ENCODE results near the gene ARAP3.

Gene ARAP3

DNA sequence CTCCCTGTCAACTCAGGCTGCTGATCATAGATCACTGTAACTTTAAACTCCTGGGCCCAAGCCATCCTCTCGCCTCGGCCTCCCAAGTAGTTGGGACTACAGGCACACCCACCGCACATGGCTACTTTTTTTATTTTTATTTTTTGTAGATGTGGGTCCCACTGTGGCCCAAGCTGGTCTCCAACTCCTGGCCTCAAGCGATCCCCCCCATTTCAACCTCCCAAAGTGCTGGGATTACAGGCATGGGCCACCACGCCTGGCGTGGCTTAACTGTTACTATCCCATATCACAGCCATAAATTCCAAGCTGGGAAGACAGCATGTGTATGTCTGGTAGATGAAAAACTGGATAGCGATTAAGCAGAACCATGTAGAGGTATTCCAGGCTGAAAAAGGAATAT is 46.4 kb downstream of the ARAP3 start:
- Histone ChIP-seq H3K9me3 (ENCODE audit: control extremely low read depth in 1 of 5, control insufficient read depth in 4 of 5, insufficient read depth in 2 of 5, low read depth in 1 of 5, low read length in 4 of 5) (no peaks in the 10 kb centered on the region), H3K27ac (ENCODE audit: insufficient read depth in 1 of 2, low read depth in 1 of 2, low read length in 2 of 2, poor library complexity in 1 of 2, severe bottlenecking in 2 of 2) (peak overlapping the region; percentile 60 to 88), H3K36me3 (ENCODE audit: control insufficient read depth in 4 of 4, insufficient read depth in 4 of 4, low read length in 3 of 4) (peaks cover 5 to 22% (median 9%) of the 10 kb centered on the region in 4 experiments), H3K4me1 (ENCODE audit: control extremely low read depth in 1 of 4, control insufficient read depth in 4 of 4, insufficient read depth in 4 of 4, low read length in 3 of 4) (peaks cover 4 to 40% (median 30%) of the 10 kb centered on the region in 4 experiments), H3K27me3 (replicated peaks in 2 of 5; ENCODE audit: control insufficient read depth in 4 of 5, insufficient read depth in 5 of 5, low read length in 4 of 5) (no peaks in the 10 kb centered on the region), H3K4me3 (ENCODE audit: control insufficient read depth in 1 of 7, extremely low read depth in 1 of 7, insufficient read depth in 4 of 7, low read depth in 2 of 7, low read length in 6 of 7) (peak overlapping the region in 6 of 7 experiments; percentile 79 to 99 (median 92))
- DNase-seq = no peak
- 40% methylated on average over 1 of the region's 7 CpGs for WGBS (ENCODE audit: insufficient coverage)
- ChIA-PET CTCF (interaction anchor here (0.6 to 11.2 kb wide), 13 partner anchors 9 to 102 kb away, joined by 3 to 101 read pairs (median 3); partner anchors contain the start of gene DIAPH1), POLR2A (no interaction called here)

DNA sequence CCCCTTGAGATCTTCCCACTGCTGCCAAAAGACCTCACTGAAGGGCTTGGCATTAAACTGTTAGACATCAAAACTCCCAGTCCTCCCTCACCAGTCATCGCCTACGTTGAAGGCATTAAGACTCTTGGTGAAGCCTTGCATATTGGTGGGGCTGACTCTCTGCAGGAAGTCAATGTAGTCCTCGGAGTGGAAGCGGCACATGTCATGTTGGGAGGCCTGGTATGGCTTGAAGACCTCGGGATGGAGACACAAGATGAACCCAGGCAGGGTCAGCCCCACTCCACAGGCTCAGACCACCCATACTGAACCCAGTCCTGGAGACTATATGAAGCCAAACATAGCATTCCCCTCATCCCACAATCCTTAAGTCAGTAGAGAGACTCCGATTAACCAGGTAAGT is 47.3 kb downstream of the ARAP3 start:
- CTCF ChIA-PET = interaction anchor here (0.9 to 11.2 kb wide), 10 partner anchors 9 to 65 kb away, joined by 3 to 101 read pairs (median 3); partner anchors contain the start of gene DIAPH1
- no peaks in the 10 kb centered on the region for H3K27me3 ChIP-seq (replicated peaks in 2 of 5; ENCODE audit: control insufficient read depth in 4 of 5, insufficient read depth in 5 of 5, low read length in 4 of 5)
- H3K4me1 ChIP-seq (ENCODE audit: control extremely low read depth in 1 of 4, control insufficient read depth in 4 of 4, insufficient read depth in 4 of 4, low read length in 3 of 4) = peaks cover 4 to 40% (median 30%) of the 10 kb centered on the region in 4 experiments
- WGBS (ENCODE audit: insufficient coverage) = 96% methylated on average over 3 of the region's 6 CpGs
- H3K27ac ChIP-seq (ENCODE audit: insufficient read depth in 1 of 2, low read depth in 1 of 2, low read length in 2 of 2, poor library complexity in 1 of 2, severe bottlenecking in 2 of 2) = no peak overlapping the region
- no peak for DNase-seq
- peaks cover 5 to 29% (median 12%) of the 10 kb centered on the region in 4 experiments for H3K36me3 ChIP-seq (ENCODE audit: control insufficient read depth in 4 of 4, insufficient read depth in 4 of 4, low read length in 3 of 4)
- H3K9me3 ChIP-seq (ENCODE audit: control extremely low read depth in 1 of 5, control insufficient read depth in 4 of 5, insufficient read depth in 2 of 5, low read depth in 1 of 5, low read length in 4 of 5) = no peaks in the 10 kb centered on the region
- POLR2A ChIA-PET = no interaction called here
- no peak overlapping the region for H3K4me3 ChIP-seq (ENCODE audit: control insufficient read depth in 1 of 7, extremely low read depth in 1 of 7, insufficient read depth in 4 of 7, low read depth in 2 of 7, low read length in 6 of 7)

DNA sequence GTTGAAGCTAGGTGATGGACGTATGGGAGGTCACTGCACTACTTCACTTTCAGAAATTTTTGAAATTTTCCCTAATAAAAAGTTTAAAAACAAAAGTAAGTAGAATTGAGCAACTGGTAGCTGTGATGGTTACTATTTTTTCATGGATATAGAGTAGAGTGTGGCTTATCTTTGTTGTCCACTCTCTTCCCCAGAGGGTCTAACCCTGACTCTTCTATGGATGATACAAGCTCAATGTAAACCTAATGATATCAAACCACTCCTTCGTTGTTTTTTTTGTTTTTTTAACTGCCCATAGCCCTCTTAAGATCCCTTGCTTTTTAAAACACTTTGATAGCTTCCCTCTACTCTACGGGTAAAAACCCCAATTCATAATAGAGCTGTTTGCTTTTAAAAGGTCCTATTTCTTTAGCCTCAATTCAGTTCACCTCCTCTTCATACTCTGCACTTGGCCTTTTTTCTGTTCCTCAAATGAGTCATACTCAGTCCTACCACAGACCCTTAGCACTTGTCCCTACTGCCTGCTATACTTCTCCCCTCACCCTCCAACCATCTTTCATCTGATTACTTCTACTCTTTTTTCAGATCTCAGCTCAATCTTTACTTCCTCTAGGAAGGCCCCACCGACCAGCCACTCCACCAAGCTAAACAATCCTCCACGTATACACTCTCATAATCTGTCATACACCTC is 48.0 kb downstream of the ARAP3 start:
- Histone ChIP-seq H3K27me3 (replicated peaks in 2 of 5; ENCODE audit: control insufficient read depth in 4 of 5, insufficient read depth in 5 of 5, low read length in 4 of 5) (no peaks in the 10 kb centered on the region), H3K4me1 (ENCODE audit: control extremely low read depth in 1 of 4, control insufficient read depth in 4 of 4, insufficient read depth in 4 of 4, low read length in 3 of 4) (peaks cover 4 to 40% (median 30%) of the 10 kb centered on the region in 4 experiments), H3K4me3 (ENCODE audit: control insufficient read depth in 1 of 7, extremely low read depth in 1 of 7, insufficient read depth in 4 of 7, low read depth in 2 of 7, low read length in 6 of 7) (no peak overlapping the region), H3K9me3 (ENCODE audit: control extremely low read depth in 1 of 5, control insufficient read depth in 4 of 5, insufficient read depth in 2 of 5, low read depth in 1 of 5, low read length in 4 of 5) (no peaks in the 10 kb centered on the region), H3K36me3 (ENCODE audit: control insufficient read depth in 4 of 4, insufficient read depth in 4 of 4, low read length in 3 of 4) (peaks cover 10 to 36% (median 18%) of the 10 kb centered on the region in 4 experiments), H3K27ac (ENCODE audit: insufficient read depth in 1 of 2, low read depth in 1 of 2, low read length in 2 of 2, poor library complexity in 1 of 2, severe bottlenecking in 2 of 2) (no peak overlapping the region)
- POLR2A ChIA-PET = no interaction called here
- DNase-seq = no peak
- WGBS (ENCODE audit: insufficient coverage) = 73% methylated on average over 4 of the region's 5 CpGs
- CTCF ChIA-PET = interaction anchor here (0.7 to 11.2 kb wide), 8 partner anchors 9 to 56 kb away, joined by 3 to 101 read pairs (median 4); partner anchors contain the start of genes DIAPH1 and FCHSD1

DNA sequence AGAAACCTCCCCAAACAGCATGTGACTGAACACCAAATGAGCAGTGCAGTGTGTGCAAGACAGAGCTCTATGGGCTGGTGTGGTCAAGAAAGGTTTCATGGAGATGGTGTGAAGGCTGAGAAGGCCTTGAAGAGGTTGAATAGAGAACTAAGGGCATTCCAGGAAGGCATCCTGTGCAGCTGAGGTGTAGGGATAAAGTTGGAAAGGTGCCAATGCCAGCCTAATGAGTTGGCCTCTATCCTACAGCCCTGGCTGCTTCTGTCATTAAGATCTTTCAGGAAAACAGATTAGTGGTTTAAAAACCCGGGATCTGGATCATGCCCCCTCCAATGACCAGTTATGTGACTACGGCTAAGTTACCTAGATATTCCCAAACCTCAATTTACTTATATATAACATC is 49.4 kb downstream of the ARAP3 start:
- ChIA-PET POLR2A (no interaction called here), CTCF (interaction anchor here (0.8 to 11.2 kb wide), 6 partner anchors 12 to 122 kb away, joined by 3 to 101 read pairs (median 3); partner anchors contain the start of gene DIAPH1)
- DNase-seq = no peak
- WGBS (ENCODE audit: insufficient coverage) = no CpG with 5 or more reads among the region's 2 CpGs
- Histone ChIP-seq H3K27ac (ENCODE audit: insufficient read depth in 1 of 2, low read depth in 1 of 2, low read length in 2 of 2, poor library complexity in 1 of 2, severe bottlenecking in 2 of 2) (no peak overlapping the region), H3K4me1 (ENCODE audit: control extremely low read depth in 1 of 4, control insufficient read depth in 4 of 4, insufficient read depth in 4 of 4, low read length in 3 of 4) (peaks cover 4 to 33% (median 23%) of the 10 kb centered on the region in 4 experiments), H3K36me3 (ENCODE audit: control insufficient read depth in 4 of 4, insufficient read depth in 4 of 4, low read length in 3 of 4) (peaks cover 21 to 49% (median 29%) of the 10 kb centered on the region in 4 experiments), H3K4me3 (ENCODE audit: control insufficient read depth in 1 of 7, extremely low read depth in 1 of 7, insufficient read depth in 4 of 7, low read depth in 2 of 7, low read length in 6 of 7) (no peak overlapping the region), H3K27me3 (replicated peaks in 2 of 5; ENCODE audit: control insufficient read depth in 4 of 5, insufficient read depth in 5 of 5, low read length in 4 of 5) (no peaks in the 10 kb centered on the region), H3K9me3 (ENCODE audit: control extremely low read depth in 1 of 5, control insufficient read depth in 4 of 5, insufficient read depth in 2 of 5, low read depth in 1 of 5, low read length in 4 of 5) (no peaks in the 10 kb centered on the region)

DNA sequence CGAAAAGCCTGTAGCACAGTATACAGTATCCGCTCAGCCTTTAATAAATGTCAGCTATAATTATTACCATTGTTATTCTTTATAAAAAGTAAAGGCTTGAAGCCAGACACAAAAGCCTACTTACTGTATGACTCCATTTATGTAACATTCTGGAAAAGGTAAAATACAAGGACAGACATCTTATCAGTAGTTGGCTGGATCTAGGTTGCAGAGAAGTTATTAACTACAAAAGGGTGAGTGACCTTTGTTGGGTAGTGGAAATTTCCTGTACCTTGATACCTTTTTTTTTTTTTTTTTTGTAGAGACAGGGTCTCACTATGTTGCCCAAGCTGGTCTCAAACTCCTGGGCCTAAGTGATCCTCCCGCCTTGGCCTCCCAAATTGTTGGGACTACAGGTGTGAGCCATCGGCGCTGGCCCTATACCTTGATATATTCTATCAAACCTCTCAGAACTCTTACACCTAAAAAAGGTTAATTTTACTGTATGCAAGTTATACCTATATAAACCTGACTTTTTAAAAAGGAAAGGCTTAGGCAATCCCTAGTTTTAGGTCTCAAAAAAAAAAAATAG is 51.4 kb downstream of the ARAP3 start:
- no peaks in the 10 kb centered on the region for H3K27me3 ChIP-seq (replicated peaks in 2 of 5; ENCODE audit: control insufficient read depth in 4 of 5, insufficient read depth in 5 of 5, low read length in 4 of 5)
- no CpG with 5 or more reads among the region's 5 CpGs for WGBS (ENCODE audit: insufficient coverage)
- CTCF ChIA-PET = interaction anchor here (0.9 to 11.2 kb wide), 7 partner anchors 10 to 67 kb away, joined by 3 to 101 read pairs (median 4); partner anchors contain the start of gene DIAPH1
- H3K9me3 ChIP-seq (ENCODE audit: control extremely low read depth in 1 of 5, control insufficient read depth in 4 of 5, insufficient read depth in 2 of 5, low read depth in 1 of 5, low read length in 4 of 5) = no peaks in the 10 kb centered on the region
- POLR2A ChIA-PET = no interaction called here
- peaks cover 21 to 63% (median 39%) of the 10 kb centered on the region in 4 experiments for H3K36me3 ChIP-seq (ENCODE audit: control insufficient read depth in 4 of 4, insufficient read depth in 4 of 4, low read length in 3 of 4)
- no peak overlapping the region for H3K27ac ChIP-seq (ENCODE audit: insufficient read depth in 1 of 2, low read depth in 1 of 2, low read length in 2 of 2, poor library complexity in 1 of 2, severe bottlenecking in 2 of 2)
- H3K4me3 ChIP-seq (ENCODE audit: control insufficient read depth in 1 of 7, extremely low read depth in 1 of 7, insufficient read depth in 4 of 7, low read depth in 2 of 7, low read length in 6 of 7) = no peak overlapping the region
- DNase-seq = no peak
- peaks cover 0 to 18% (median 8%) of the 10 kb centered on the region in 4 experiments for H3K4me1 ChIP-seq (ENCODE audit: control extremely low read depth in 1 of 4, control insufficient read depth in 4 of 4, insufficient read depth in 4 of 4, low read length in 3 of 4)

DNA sequence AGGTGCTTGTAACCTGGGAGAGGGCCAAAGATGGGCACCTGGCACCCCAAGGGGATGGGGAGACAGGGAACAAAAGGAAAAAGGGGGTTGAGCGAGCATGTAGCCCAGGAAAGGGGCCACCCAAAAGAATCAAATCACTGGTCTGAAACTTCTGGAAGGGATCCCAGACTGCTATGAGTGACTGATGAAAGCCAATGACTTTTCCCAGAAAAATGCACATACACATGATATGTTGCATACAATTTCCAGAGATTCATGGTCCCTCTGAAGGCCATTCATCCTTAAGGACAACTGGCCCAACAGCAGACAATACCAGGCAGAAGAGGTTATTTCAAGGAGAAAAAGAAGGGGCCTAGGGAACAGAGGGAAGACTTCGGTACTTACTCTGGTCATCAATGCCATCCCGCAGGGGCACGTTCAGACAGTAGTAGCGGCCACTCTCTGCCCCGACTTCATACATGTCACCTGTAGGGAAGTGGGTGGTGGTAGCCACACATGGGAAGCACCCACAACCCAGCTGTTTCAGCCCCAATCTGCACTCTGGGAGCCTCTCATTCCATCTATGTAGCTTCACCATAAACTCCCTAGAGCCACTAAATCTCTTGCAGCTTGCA is 53.7 kb downstream of the ARAP3 start:
- Histone ChIP-seq H3K27me3 (replicated peaks in 2 of 5; ENCODE audit: control insufficient read depth in 4 of 5, insufficient read depth in 5 of 5, low read length in 4 of 5) (no peaks in the 10 kb centered on the region), H3K9me3 (ENCODE audit: control extremely low read depth in 1 of 5, control insufficient read depth in 4 of 5, insufficient read depth in 2 of 5, low read depth in 1 of 5, low read length in 4 of 5) (no peaks in the 10 kb centered on the region), H3K36me3 (ENCODE audit: control insufficient read depth in 4 of 4, insufficient read depth in 4 of 4, low read length in 3 of 4) (peaks cover 23 to 74% (median 50%) of the 10 kb centered on the region in 4 experiments), H3K4me1 (ENCODE audit: control extremely low read depth in 1 of 4, control insufficient read depth in 4 of 4, insufficient read depth in 4 of 4, low read length in 3 of 4) (peaks cover 0 to 5% (median 0%) of the 10 kb centered on the region in 4 experiments), H3K27ac (ENCODE audit: insufficient read depth in 1 of 2, low read depth in 1 of 2, low read length in 2 of 2, poor library complexity in 1 of 2, severe bottlenecking in 2 of 2) (no peak overlapping the region), H3K4me3 (ENCODE audit: control insufficient read depth in 1 of 7, extremely low read depth in 1 of 7, insufficient read depth in 4 of 7, low read depth in 2 of 7, low read length in 6 of 7) (no peak overlapping the region)
- CTCF ChIA-PET = interaction anchor here (4.0 to 11.2 kb wide), 2 partner anchors 8 to 37 kb away, joined by 23 to 101 read pairs; partner anchors contain the start of gene DIAPH1
- no peak for DNase-seq
- POLR2A ChIA-PET = no interaction called here
- 96% methylated on average over 5 of the region's 6 CpGs for WGBS (ENCODE audit: insufficient coverage)
